ENCODE measurements around the gene ACBD3. TPM values are rescaled to one million over a fixed set of nuclear protein-coding genes. Genes with fewer than 3 reads are reported as not detected.

ACBD3 gene
- 80.2 and 88.2 TPM in 2 replicates for total RNA-seq

DNA sequence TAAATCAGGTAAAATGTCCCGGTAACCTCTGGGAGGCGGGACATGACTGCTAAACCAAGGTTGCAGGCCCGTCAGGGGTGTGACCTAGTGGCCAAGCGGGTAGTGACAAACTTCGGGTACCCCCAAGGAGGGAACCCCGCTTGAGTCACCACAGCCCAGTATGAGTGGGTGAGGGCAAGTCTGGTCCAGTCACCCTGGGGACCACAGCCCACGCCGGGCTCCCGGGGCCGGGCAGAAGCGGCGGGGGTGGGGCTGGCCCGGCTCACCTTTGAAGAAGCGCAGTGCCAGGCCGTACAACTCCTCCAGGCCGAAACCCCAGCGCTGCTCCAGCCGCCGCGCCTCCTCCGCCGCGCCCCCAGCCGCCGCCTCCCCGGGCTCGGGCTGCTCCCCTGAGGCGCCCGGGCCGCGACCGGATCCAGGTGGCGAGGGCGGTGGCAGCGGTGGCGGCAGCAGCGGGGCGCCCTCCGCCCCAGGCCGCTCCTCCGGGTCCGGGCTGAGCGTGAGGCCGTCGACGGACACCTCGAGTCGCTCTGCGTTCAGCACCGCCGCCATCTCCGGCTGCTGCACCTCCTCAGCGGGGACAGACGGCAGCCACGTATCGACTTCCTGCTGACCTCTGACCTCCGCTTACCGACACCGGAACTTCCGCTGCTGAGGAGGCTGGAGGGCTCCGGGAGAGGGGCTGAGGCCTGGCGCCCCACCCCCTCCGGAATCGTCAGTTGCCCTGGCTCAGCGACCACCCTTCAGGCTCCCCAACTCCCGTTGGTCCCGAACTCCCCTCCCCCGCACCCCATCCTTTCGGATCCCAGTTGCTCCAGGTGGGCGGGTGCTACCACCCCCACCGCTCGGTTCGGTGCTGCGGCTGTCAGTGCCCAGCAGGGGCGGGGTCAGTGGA, at the start of gene ACBD3:
Gene ACBD3 (minus strand): TSS at position 618 of the 895 bp plus-strand sequence. CDS start 66 bp downstream, at position 552.

DNA sequence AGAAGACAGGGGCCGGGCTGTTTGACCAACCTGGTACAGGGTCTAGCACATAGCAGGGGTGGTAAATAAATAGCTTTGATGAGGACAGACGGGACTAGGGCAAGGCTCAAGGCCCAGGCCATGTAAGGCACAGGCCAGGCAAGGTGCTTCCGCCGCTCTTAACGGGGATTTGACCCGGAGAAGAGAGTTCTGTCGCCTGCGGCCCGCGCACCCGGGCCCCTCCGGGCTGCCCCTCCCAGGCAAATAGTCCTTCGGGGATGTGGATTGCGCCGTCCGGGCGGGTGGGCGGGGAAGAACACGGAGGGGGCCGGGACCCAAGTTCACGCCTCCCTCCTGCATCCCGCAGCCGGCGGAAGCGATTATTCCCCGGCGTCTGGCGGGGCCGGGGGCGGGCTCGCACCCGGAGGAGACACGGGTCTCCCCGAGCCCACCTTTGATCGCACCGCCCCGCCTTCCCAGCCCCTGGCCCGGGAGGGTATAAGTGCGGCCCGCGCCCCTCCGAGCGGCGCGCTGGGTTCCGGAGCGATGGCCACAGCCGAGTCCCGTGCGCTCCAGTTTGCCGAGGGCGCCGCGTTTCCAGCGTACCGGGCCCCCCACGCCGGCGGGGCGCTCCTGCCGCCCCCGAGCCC, 36.7 kb upstream of the ACBD3 start, which contains the start of gene MIXL1:
Gene MIXL1 (plus strand): TSS at position 508 of the 629 bp plus-strand sequence. CDS start 18 bp downstream, at position 526.

Other genes starting within 250 kb of the ACBD3 start
- not detected in 2 replicates for gene LEFTY2, start 245.5 kb downstream of the ACBD3 start, total RNA-seq
- 49.3 and 66.6 TPM in 2 replicates for gene SDE2, start 187.4 kb downstream of the ACBD3 start, total RNA-seq
- 106 and 149 TPM in 2 replicates for gene H3-3A, start 124.0 kb downstream of the ACBD3 start, total RNA-seq
- not detected in 2 replicates for gene MIXL1, start 36.9 kb upstream of the ACBD3 start, total RNA-seq
- 3.4 and 3.7 TPM in 2 replicates for gene LIN9, start 122.4 kb upstream of the ACBD3 start, total RNA-seq
- 21.2 and 69.2 TPM in 2 replicates for gene PARP1, start 221.4 kb upstream of the ACBD3 start, total RNA-seq